HG03457 (cell line): Measurements from ENCODE around the gene CCDC43.
"Not testable (repeated sequence)": the region's sequence is repeated elsewhere in the genome, so short reads cannot be mapped to it uniquely, and the experiment has no call there.

Experiments used
- ATAC-seq: cut with Tn5 transposase; IDR thresholded peaks from one replicate; pipeline ENCODE4 v1.9.1; 2021; ENCODE audit warnings: moderate number of reproducible peaks; ENCODE audit not compliant: unreplicated experiment

CCDC43 gene, protein sequence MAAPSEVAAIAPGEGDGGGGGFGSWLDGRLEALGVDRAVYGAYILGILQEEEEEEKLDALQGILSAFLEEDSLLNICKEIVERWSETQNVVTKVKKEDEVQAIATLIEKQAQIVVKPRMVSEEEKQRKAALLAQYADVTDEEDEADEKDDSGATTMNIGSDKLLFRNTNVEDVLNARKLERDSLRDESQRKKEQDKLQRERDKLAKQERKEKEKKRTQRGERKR

DNA sequence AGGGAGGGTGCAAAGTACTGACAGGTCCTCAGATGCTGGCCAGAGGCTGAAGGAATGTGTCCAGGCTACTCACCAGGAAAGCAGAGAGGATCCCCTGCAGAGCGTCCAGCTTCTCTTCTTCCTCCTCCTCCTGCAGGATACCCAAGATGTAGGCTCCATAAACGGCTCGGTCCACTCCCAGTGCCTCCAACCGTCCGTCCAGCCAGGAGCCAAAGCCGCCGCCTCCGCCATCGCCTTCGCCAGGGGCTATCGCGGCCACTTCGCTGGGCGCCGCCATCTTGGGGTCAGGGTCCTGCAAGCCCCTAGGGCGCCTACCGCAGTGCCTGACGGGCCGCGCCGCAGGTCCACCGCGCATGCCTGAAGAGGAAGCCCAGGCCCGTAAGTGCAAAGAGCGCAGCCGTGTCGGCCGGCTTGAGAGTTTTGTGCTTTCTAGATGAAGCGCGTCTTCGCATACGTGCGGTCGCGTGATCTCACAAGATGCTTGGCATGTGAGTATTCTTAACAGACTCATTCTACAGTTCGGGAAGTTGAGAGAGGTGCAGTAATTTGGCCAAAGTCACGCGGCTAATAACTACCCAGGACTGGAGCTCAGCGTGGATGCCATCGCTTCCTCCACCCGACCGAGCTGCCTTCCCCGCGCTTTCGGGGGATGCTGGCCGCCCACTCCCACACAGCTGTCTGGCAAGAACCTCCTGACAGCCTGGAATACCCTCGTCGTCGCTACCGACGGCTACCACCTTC lies at the start of gene CCDC43:
Gene CCDC43 (minus strand): TSS at position 300 of the 741 bp plus-strand sequence. CDS start 23 bp downstream, at position 277.
- ATAC-seq, result peak; percentile 79

DNA sequence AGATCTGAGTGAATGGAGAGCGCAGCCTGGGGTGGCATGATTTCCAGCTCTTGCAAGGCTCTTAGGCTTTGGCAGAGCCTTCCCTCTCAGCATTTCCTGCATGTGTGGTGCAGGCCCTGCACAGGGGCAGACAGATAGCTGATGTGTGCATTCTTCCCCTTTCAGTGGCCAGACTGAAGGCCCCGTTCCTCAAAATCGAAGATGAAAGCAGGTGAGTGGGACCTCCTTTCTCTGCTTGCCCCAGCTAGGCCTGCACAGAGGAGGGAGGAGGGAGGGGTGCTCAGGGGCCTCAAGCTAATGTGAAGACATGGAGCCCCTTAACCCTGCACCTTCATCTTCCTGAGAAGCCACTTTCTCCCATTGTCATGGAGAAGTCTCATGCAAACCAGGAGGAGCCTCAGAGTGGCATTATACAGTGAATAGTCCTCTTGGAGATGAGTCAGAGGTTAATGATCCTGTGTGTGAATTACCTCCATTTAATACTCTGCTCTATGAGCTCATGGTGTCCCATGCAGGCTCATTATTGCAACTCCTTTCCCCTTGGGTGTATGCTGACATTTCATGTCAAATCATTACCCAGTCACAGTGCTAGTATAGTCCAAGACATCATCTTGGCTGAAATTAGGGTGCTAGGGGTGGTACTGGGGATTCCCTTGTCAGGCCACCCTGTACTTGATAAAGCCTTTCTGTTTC lies 48.8 kb upstream of the CCDC43 start:
- ATAC-seq, result no peak

DNA sequence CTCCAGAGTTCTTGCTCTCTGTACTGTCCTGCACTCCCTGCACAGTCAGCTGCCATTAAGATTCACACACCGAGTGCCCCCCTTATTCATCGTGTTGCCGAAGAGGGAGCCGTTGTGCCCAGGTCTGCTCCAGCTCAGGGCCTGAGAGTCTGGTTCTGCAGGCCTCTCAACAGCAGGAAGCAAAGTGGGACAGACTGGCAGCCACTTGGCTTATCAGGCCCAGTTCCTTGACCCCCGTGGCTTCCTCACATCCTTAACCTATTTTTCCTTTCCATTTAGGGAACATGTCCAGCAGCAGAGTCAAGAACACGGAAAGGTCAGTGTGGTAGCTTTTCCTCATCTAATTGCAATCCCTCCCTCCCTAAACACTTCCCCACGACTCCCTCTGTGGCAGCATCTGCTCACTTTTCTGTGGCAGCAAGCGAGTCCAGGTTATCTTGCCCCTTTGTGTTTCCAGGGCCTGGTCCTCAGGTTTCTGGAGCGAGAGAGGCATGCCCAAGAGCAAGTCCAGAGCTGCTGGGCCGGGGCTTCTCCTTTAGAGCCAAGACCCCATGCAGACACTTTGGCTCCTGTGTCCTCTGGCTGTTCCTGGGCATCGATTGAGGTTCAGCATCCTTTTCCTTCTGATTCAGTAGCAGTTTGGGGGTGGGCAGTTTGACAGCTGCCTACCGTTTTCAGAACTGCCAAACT lies 47.1 kb upstream of the CCDC43 start:
- no peak for ATAC-seq

DNA sequence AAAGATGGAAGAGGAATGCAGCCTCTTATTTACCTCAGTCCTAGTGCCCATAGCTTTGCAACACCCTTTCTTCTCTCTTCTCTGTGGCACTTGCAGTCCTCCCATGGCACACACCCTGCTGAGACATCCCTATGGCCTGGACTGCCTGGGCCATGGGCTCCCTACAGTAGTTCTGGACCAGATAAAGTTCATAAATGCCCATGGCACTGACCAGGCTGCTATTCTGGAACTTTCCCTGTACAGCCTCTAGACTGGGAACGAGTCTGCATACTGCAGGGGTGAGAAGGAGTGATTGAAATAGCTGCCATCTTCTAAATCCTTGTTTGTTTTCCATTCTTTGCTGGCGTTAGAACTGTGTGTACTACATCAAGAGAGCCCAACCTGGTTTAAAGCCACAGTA lies 44.7 kb upstream of the CCDC43 start:
- ATAC-seq, result no peak

DNA sequence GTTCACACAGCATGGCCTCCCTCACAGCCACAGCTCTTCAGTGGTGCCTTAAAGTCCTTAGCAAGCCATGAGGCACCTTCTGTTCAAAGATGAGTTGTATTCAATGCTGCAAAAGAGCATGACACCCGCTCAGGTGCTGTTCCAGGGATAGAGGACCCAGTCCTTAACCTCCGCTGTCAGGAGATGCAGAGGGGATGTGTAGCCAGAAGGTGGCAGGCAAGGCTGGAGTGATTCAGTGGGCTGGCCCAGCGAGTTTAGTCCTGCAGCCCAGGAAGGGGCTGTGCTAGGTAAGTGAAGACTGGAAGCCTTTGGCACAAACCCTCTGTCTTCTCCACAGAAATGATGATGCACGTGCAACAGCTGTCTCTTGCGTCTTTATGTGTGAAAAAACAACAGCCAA lies 44.2 kb upstream of the CCDC43 start:
- no peak for ATAC-seq

DNA sequence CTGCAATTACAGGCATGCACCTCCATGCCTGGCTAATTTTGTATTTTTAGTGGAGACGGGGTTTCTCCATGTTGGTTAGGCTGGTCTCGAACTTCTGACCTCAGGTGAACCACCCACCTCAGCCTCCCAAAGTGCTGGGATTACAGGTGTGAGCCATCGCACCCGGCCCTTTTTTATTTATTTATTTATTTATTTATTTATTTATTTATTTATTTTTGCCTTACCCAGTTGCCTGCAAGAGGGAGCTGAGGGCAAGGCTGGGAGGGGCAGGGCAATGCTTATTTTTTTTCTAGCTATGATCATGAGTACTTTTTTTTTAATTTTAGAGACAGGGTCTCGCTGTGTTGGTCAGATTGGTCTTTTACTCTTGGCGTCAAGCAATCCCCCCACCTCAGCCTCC lies 36.5 kb upstream of the CCDC43 start:
- ATAC-seq, result not testable (repeated sequence)

DNA sequence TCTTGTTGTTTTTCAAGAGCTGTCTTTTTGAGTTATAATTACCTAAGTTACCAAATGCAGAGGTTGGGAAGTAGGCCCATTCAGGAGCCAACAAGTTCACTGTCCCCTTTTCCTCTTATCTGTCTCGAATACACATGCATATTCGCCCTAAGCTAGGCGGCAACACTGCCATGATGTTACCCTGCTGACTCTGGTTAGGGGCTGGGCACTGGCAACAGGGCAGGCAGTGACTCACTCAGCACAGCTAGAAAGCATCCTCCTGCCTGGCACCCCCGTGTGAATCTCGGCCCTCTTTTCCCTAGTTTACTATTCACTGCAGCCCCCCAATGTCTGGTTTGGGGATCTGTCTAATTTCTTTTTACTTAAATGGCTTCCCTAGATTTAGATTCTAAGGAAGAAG lies 32.7 kb upstream of the CCDC43 start:
- ATAC-seq, result no peak

DNA sequence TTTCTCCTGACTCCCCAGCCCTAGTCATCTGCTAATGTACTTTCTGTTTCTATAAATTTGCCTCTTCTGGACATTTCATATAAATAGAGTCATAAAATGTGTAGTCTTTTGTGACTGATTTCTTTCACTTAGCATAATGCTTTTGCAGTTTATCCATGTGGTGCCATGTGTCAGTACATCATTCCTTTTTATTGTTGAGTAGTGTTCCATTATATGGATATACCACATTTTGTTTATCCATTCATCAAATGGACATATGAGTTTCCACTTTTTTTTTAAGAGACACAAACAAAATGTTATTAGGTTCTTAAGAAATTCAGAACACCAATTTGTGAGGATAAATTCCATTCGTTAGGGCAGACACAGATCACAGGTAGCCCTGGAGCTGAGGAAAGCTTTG lies 29.9 kb upstream of the CCDC43 start:
- no peak for ATAC-seq

DNA sequence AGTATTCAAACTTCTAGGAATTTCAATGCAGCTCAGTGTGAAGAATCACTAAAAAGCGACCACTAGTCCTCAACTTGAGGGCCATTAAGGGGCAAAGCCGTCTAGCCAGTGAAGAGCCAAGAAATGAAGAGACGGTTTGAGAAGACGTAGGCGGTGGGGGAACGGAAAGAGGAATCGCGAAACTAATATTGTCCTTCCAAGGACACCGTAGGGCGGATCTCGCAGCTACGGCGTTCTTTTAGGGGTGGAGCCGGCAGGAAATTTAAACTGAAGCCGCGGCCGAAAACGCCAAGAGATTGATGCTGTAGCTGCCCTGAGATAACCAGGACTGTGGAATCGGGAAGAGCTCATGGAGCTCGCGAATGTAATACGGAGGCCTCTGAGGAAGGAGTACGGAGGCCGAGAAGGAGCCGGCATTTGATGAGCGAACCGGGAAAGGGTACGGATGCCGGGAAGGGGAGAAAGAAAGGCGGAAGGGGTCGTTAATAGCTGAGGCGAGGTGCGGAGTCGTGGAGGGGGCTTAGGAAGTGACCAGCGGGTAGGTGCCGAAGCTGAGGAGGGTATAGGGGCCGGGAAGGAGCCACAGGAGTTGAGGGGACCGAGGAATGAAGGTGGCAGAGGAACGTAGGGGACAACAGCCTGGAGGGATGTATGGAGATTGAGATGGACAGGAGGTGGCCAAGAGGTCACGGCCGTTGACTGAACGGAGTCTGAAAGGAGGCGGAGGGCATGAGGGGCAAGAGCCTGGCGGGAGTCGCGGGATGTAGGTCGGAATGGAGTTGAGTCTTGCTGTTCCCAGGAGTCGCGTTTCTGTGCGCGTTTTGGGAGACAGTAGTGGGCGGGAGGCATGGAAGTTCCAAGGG lies 19.1 kb upstream of the CCDC43 start, which contains the start of gene DBF4B:
Gene DBF4B (plus strand): TSS at position 265 of the 863 bp plus-strand sequence. CDS start 156 bp downstream, at position 421.
- no peak for ATAC-seq

DNA sequence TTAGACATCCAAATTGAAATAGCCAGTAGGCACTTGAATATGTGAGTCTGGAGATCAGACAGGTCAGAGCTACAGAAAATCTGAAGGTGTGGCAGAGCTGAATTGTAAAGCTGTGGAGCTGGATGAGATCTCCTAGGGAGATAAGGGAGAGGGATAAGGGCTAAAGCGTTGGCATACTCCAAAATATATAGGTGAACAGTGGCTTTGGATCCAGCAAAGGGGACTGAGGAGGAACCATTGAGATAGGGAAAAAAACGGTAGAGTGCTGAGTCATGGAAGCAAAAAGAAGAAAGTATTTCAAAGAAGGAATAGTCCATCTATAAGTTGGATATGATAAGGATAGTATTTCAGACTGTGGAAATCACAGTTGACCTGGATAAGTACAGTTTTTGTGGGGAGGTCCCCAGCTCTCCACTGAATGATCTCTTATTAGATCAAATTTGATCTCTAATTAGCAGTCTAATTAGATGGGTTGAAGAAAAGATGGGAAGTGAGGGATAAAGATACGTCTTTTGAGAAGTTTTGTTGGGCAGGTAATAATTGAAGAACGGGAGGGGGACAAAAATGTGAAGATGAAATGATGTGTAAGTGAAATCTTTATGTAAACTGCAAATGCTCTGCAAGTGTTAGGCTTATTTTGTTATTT lies 18.3 kb upstream of the CCDC43 start:
- ATAC-seq, result no peak

DNA sequence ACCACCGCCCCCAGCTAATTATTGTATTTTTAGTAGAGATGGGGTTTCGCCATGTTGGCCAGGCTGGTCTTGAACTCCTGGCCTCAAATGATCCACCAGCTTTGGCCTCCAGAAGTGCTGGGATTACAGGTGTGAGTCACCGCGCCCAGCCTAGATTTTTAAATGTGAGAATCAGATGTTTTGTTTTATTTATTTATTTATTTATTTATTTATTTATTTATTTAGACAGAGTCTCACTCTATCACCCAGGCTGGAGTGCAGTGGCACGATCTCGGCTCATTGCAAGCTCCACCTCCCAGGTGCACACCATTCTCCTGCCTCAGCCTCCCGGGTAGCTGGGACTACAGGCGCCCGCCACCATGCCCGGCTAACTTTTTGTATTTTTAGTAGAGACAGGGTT lies 10.7 kb upstream of the CCDC43 start:
- not testable (repeated sequence) for ATAC-seq

DNA sequence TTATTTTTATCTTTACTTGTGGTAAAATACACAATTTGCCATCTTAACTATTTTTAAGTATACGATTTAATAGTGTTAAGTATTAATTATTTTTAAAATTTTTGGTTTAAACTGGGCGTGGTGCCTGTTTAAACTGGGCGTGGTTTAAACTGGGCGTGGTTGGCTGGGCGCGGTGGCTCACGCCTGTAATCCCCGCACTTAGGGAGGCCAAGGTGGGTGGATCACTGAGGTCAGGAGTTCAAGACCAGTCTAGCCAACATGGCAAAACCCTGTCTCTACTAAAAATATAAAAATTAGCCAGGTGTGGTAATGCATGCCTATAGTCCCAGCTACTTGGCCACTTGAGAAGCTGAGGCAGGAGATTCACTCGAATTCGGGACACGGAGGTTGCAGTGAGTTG lies 4.0 kb upstream of the CCDC43 start:
- ATAC-seq, result no peak

DNA sequence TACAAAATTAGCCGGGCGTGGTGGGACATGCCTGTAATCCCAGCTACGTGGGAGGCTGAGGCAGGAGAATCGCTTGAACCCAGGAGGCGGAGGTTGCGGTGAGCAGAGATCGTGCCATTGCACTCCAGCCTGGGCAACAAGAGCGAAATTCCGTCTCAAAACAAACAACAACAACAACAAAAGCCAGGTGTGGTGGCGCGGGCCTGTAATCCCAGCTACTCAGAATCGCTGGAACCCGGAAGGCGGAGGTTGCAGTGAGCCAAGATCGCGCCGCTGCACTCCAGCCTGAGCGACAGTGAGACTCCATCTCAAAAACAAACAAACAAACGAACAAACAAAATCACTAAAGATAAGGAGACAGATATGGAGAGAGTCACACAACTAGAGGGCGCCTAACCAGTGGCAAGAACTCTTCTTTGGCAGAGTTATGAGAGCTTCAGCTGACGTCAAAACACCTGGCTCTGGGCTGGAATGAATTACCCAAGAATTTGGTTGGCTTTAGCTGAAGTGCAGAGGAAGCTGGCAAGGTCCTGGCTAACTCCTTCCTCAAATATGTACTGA lies 1.2 kb upstream of the CCDC43 start:
- ATAC-seq, result not testable (repeated sequence)

DNA sequence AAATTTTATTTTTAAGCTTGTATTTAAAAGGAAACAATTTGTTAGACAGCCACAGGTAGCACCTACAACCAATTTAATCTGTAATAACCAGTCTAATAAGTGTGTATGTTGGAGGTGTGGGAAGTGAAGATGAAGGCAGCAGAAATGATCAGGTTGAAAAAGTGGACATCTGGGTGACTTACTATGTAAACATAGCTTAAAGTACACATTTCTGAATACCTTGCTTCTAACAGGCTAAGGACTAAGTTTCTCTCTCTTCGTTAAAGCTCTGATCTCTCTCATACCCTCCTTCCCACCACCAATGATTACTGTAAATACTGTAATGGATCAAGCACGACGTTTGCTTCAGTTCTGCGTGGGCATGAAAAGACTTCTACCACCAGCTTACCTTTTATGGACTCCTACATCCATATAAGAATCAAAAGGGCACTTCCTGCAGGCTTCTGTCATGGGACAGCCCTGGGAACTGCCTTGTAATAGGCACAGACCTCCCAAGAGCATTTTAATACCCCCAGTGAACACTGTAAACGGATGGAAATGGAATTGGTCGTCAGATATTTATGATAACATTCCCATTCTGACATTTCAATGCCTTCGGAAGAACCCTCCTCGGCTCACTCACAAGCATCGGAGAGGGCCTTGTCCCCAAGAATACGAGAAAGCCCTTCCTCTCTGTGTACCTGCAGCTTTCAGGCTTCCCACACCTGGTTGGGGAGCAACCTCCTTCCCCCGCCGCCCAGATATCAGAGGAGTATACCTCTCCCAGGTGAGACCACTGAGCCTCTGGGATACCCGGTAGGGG lies 700 bp downstream of the CCDC43 start:
- ATAC-seq, result peak; percentile 21

DNA sequence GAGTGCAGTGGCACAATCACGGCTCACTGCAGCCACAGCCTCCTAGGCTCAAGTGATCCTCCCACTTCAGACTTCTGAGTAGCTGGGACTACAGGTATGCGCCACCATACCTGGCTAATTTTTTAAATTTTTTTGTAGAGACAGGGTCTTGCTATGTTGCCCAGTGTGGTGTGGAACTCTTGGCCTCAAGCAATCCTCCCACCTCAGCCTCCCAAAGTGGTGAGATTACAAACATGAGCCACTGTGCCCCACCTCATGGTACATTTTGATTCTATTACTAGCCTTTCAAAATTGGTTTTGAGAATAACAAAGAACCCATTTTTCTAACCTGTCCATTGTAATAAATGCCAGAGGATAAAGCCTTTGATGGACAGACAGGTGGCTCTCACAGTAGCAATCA lies 1.4 kb downstream of the CCDC43 start:
- ATAC-seq, result no peak

DNA sequence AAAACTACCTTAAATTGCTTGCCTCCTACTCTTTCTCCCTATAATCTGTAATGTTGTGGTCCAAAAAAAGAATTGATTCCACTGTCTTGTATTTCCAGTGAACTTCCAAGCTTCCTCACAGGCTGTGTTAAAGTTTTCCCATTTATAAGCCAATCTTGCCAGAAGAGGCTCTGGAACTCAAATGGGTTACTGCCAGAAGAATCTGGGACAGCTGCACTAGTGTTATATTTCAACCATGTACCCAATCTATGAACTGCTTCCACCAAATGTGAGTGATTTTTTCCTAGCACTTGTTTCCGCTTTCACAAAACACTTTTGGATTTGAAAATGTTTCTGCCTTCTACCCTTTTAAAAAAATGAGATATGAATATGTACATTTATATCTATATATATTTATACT lies 1.8 kb downstream of the CCDC43 start:
- no peak for ATAC-seq

DNA sequence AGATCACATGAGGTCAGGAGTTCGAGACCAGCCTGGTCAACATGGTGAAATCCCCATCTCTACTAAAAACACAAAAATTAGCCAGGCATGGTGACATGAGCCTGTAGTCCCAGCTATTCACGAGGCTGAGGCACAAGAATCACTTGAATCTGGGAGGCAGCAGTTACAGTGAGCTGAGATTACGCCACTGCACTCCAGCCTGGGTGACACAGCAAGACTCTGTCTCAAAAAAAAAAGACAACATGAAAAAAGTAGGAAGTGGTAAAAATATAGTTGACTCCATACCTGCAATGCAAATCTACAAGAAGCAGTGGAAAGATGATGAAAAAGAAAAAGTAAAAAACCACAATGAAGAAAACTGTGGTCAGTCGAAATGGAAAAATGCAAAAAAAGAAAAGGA lies 6.3 kb downstream of the CCDC43 start:
- not testable (repeated sequence) for ATAC-seq

DNA sequence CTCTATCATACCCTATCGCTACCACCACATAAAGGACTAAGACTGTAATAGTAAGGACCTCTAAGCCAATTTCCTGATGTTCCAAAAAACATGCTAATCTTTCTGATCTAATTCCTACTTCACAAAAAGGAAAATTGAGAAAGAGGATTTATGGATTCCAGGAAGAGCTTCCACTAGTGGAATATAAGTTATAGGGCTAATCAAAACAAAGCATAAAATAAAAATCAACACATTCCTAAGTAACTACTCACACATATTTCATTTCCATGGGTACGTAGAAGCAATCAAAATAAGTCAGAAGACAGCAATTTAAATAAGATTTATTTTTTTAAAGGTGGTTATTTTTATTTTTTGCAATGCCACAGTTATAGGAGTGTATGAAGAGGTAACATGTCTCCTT lies 12.4 kb downstream of the CCDC43 start:
- no peak for ATAC-seq

DNA sequence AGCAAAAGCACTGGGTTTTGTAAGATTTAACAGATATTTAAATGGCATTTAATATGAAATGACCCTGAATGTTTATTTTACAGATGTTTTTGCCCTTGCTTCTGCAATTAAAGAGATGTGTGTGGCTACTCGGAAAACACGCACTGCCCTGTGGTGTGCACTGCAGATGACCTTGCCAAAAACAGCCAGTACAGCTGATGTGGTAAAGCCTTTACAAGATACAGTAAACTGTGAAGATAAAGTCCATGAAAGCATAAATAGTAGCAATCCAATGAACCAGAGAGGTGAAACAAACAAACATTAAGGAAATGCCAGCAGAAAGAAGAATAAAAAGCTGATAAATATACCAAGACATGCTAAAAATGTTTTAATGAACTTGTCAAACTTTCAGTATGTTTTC lies 15.7 kb downstream of the CCDC43 start:
- ATAC-seq, result no peak
